HEK293 (cell line): Measurements from ENCODE around the gene TTC9B.
A peak's percentile ranks its signal among the peaks of the same experiment; 100 is the strongest.

Experiments
- CTCF ChIA-PET: fragments of 350-600 bp; formaldehyde crosslinking; extraction: SDS; loops from one replicate; lab custom pipeline; 2021; ENCODE audit warnings: antibody characterized with exemption; lab: Yijun Ruan, JAX
- POLR2A ChIA-PET: fragments of 300-600 bp; formaldehyde crosslinking; extraction: SDS; loops from one replicate; lab custom pipeline; 2020; ENCODE audit warnings: antibody characterized with exemption, inconsistent platforms; lab: Yijun Ruan, JAX
- H3K27ac ChIP-seq: fragments of 200-500 bp; sonication (Bioruptor generic); 2 replicates; pipeline ENCODE4 v1.5.1; 2014; ENCODE audit warnings: low read depth, low read length, control low read depth, inconsistent platforms; ENCODE audit errors: extremely low read depth
- H3K36me3 ChIP-seq, 2 experiments: fragments of 200-500 bp in 1 of 2; sonication (Bioruptor generic) in 1 of 2; 1 replicate in 1 of 2; 2 replicates in 1 of 2; pipeline ENCODE4 v1.5.1; 2014 to 2017; ENCODE audit warnings: inconsistent platforms in 2 of 2, low read length in 2 of 2; ENCODE audit not compliant: control insufficient read depth in 2 of 2, insufficient read depth in 1 of 2
- H3K4me1 ChIP-seq: fragments of 200-500 bp; sonication (Bioruptor generic); 2 replicates; pipeline ENCODE4 v1.5.1; 2014; ENCODE audit warnings: mild to moderate bottlenecking, low read length, inconsistent platforms; ENCODE audit not compliant: control insufficient read depth, insufficient read depth
- H3K4me3 ChIP-seq: 2 replicates; pipeline ENCODE4 v1.5.1; 2011; ENCODE audit warnings: low read depth, mild to moderate bottlenecking, control low read depth, low read length, moderate library complexity
- H3K9me3 ChIP-seq: fragments of 200-500 bp; sonication (Bioruptor generic); 2 replicates; pipeline ENCODE4 v1.5.1; 2014; ENCODE audit warnings: low read depth, low read length, inconsistent platforms; ENCODE audit not compliant: control insufficient read depth, insufficient read depth
- KLF7 ChIP-seq: fragments of 450-650 bp; formaldehyde crosslinking; IDR thresholded peaks from 2 replicates; pipeline ENCODE4 v1.5.1; 2016; ENCODE audit warnings: missing biosample characterization, missing genetic modification characterization, borderline replicate concordance
- PRDM1 ChIP-seq: fragments of 450-650 bp; formaldehyde crosslinking; IDR thresholded peaks from 2 replicates; pipeline ENCODE4; 2016; ENCODE audit warnings: missing biosample characterization, missing genetic modification characterization
- TRIM28 ChIP-seq: IDR thresholded peaks from 2 replicates; pipeline ENCODE4 v1.6.1; 2011; ENCODE audit warnings: low read length, control low read depth, borderline replicate concordance
- ZBTB1 ChIP-seq: fragments of 450-650 bp; formaldehyde crosslinking; IDR thresholded peaks from 2 replicates; pipeline ENCODE4 v1.5.1; 2016; ENCODE audit warnings: missing biosample characterization, missing genetic modification characterization
- ZBTB49 ChIP-seq: fragments of 450-650 bp; formaldehyde crosslinking; IDR thresholded peaks from 2 replicates; pipeline ENCODE4 v1.5.1; 2016; ENCODE audit warnings: missing biosample characterization, missing genetic modification characterization, low read depth
- ZFP37 ChIP-seq: fragments of 450-650 bp; formaldehyde crosslinking; IDR thresholded peaks from 2 replicates; pipeline ENCODE4 v1.5.1; 2016; ENCODE audit warnings: missing biosample characterization, missing genetic modification characterization
- ZNF140 ChIP-seq: fragments of 450-650 bp; formaldehyde crosslinking; IDR thresholded peaks from 2 replicates; pipeline ENCODE4 v1.5.1; 2016; ENCODE audit warnings: missing biosample characterization, missing genetic modification characterization
- ZNF146 ChIP-seq: fragments of 450-650 bp; formaldehyde crosslinking; IDR thresholded peaks from 2 replicates; pipeline ENCODE4 v1.5.1; 2016; ENCODE audit warnings: missing biosample characterization, missing genetic modification characterization
- ZNF175 ChIP-seq: fragments of 450-650 bp; formaldehyde crosslinking; IDR thresholded peaks from 2 replicates; pipeline ENCODE4 v1.5.1; 2016; ENCODE audit warnings: missing biosample characterization, missing genetic modification characterization
- ZNF214 ChIP-seq: fragments of 450-650 bp; formaldehyde crosslinking; IDR thresholded peaks from 2 replicates; pipeline ENCODE4 v1.5.1; 2017; ENCODE audit warnings: missing biosample characterization, mild to moderate bottlenecking, missing genetic modification characterization, borderline replicate concordance
- ZNF221 ChIP-seq: fragments of 450-650 bp; formaldehyde crosslinking; IDR thresholded peaks from 2 replicates; pipeline ENCODE4 v1.5.1; 2017; ENCODE audit warnings: missing biosample characterization, missing genetic modification characterization, borderline replicate concordance
- ZNF280C ChIP-seq: fragments of 450-650 bp; formaldehyde crosslinking; IDR thresholded peaks from 2 replicates; pipeline ENCODE4 v1.5.1; 2016; ENCODE audit warnings: missing biosample characterization, missing genetic modification characterization
- ZNF292 ChIP-seq: fragments of 450-650 bp; formaldehyde crosslinking; IDR thresholded peaks from 2 replicates; pipeline ENCODE4 v1.5.1; 2016; ENCODE audit warnings: low read depth, missing biosample characterization, missing genetic modification characterization, borderline replicate concordance
- ZNF501 ChIP-seq: fragments of 450-650 bp; formaldehyde crosslinking; IDR thresholded peaks from 2 replicates; pipeline ENCODE4 v1.5.1; 2016; ENCODE audit warnings: missing biosample characterization, missing genetic modification characterization
- ZNF521 ChIP-seq: fragments of 450-650 bp; formaldehyde crosslinking; IDR thresholded peaks from 2 replicates; pipeline ENCODE4 v1.5.1; 2017; ENCODE audit warnings: missing biosample characterization, mild to moderate bottlenecking, missing genetic modification characterization
- ZNF548 ChIP-seq: fragments of 450-650 bp; formaldehyde crosslinking; IDR thresholded peaks from 2 replicates; pipeline ENCODE4 v1.5.1; 2016; ENCODE audit warnings: missing biosample characterization, missing genetic modification characterization
- ZNF549 ChIP-seq: fragments of 450-650 bp; IDR thresholded peaks from 2 replicates; pipeline ENCODE4 v1.5.1; 2018; ENCODE audit warnings: missing biosample characterization, missing genetic modification characterization, mild to moderate bottlenecking, inconsistent platforms, moderate library complexity
- ZNF677 ChIP-seq: fragments of 450-650 bp; IDR thresholded peaks from 2 replicates; pipeline ENCODE4 v1.5.0; 2018; ENCODE audit warnings: missing biosample characterization, mild to moderate bottlenecking, missing genetic modification characterization, moderate library complexity
- TF ChIP-seq, protein P1 (sequence below): fragments of 450-650 bp; formaldehyde crosslinking; IDR thresholded peaks from 2 replicates; pipeline ENCODE4 v1.5.1; 2016; ENCODE audit warnings: missing biosample characterization, missing genetic modification characterization

Gene TTC9B

GRCh38 chr19:40236026-40236355, 17.8 kb upstream of the TTC9B start:
- ChIA-PET CTCF (interaction anchor here (0.6 kb wide), 1 partner anchor 312 kb away, joined by 3 read pairs; no protein-coding TSS in a partner anchor), POLR2A (no interaction called here)
- Histone ChIP-seq H3K4me3 (no peak overlapping the region), H3K27ac (no peak overlapping the region), H3K4me1 (0 out of 2 replicates have a peak, but pooled peaks cover 8% of the 10 kb centered on the region), H3K9me3 (no peaks in the 10 kb centered on the region), H3K36me3 (peaks cover 60 to 79% of the 10 kb centered on the region in 2 experiments)
- TF ChIP-seq ZBTB49 (tag by site-specific recombination) (no peak), ZNF549 (tag by site-specific recombination) (no peak), ZNF501 (no peak), ZNF175 (no peak), ZNF140 (tag by site-specific recombination) (no peak), PRDM1 (tag by site-specific recombination) (no peak), ZNF221 (tag by site-specific recombination) (no peak), ZNF280C (tag by site-specific recombination) (no peak), KLF7 (tag by site-specific recombination) (no peak), ZFP37 (no peak), ZNF292 (tag by site-specific recombination) (no peak), ZNF214 (tag by site-specific recombination) (no peak), TRIM28 (no peak), ZNF677 (tag by site-specific recombination) (no peak)

- Histone ChIP-seq H3K36me3 (peaks cover 59 to 73% of the 10 kb centered on the region in 2 experiments), H3K4me1 (peaks cover 8% of the 10 kb centered on the region; the same call in 1 of the 2 replicates), H3K9me3 (no peaks in the 10 kb centered on the region), H3K4me3 (no peak overlapping the region), H3K27ac (no peak overlapping the region)
- TF ChIP-seq ZBTB1 (tag by site-specific recombination), result no peak
- no peak for TF ChIP-seq ZNF280C (tag by site-specific recombination)
- no peak for TF ChIP-seq ZNF548 (tag by site-specific recombination)
- no peak for TF ChIP-seq KLF7 (tag by site-specific recombination)
- TF ChIP-seq PRDM1 (tag by site-specific recombination), result no peak
- TF ChIP-seq, protein P1, sequence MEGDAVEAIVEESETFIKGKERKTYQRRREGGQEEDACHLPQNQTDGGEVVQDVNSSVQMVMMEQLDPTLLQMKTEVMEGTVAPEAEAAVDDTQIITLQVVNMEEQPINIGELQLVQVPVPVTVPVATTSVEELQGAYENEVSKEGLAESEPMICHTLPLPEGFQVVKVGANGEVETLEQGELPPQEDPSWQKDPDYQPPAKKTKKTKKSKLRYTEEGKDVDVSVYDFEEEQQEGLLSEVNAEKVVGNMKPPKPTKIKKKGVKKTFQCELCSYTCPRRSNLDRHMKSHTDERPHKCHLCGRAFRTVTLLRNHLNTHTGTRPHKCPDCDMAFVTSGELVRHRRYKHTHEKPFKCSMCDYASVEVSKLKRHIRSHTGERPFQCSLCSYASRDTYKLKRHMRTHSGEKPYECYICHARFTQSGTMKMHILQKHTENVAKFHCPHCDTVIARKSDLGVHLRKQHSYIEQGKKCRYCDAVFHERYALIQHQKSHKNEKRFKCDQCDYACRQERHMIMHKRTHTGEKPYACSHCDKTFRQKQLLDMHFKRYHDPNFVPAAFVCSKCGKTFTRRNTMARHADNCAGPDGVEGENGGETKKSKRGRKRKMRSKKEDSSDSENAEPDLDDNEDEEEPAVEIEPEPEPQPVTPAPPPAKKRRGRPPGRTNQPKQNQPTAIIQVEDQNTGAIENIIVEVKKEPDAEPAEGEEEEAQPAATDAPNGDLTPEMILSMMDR (tag by site-specific recombination), result peak; percentile 58; the same call in 1 of the 2 replicates
- no peak for TF ChIP-seq ZNF521 (tag by site-specific recombination)
- no peak for TF ChIP-seq ZNF146 (tag by site-specific recombination)
- TF ChIP-seq ZNF221 (tag by site-specific recombination), result no peak
- CTCF ChIA-PET, result interaction anchor here (0.6 to 0.9 kb wide), 4 partner anchors 95 to 441 kb away, joined by 3 to 5 read pairs (median 4); no protein-coding TSS in a partner anchor
- POLR2A ChIA-PET, result no interaction called here
Observed at GRCh38 chr19:40235238-40236025, 17.2 kb upstream of the TTC9B start.
